Smooth muscle cell (in vitro differentiated cells): ENCODE data around the gene INO80. TPM values are rescaled to one million over a fixed set of nuclear protein-coding genes. Genes with fewer than 3 reads are reported as not detected.
A peak's percentile ranks its signal among the peaks of the same experiment; 100 is the strongest.

Experiments
- DNase-seq: peaks from one replicate; lab custom pipeline; 2025; ENCODE audit not compliant: unreplicated experiment; lab: John Stamatoyannopoulos, UW
- H2AFZ ChIP-seq: fragments of 200-600 bp; sonication (generic); 2 replicates; pipeline ENCODE4 v1.6.0; 2016; ENCODE audit warnings: antibody characterized with exemption, low read depth, mild to moderate bottlenecking
- H3F3A ChIP-seq: fragments of 200-600 bp; sonication (generic); 2 replicates; pipeline ENCODE4 v1.6.0; 2017; ENCODE audit warnings: antibody characterized with exemption, low read depth
- H3K27ac ChIP-seq: fragments of 200-600 bp; sonication (generic); 2 replicates; pipeline ENCODE4 v1.5.1; 2016; ENCODE audit warnings: low read depth, mild to moderate bottlenecking
- H3K27me3 ChIP-seq: fragments of 200-600 bp; sonication (generic); 2 replicates; pipeline ENCODE4 v1.6.1; 2016; ENCODE audit warnings: low read depth, mild to moderate bottlenecking
- H3K36me3 ChIP-seq: fragments of 200-600 bp; sonication (generic); 2 replicates; pipeline ENCODE4 v1.5.1; 2016; ENCODE audit warnings: low read depth
- H3K4me1 ChIP-seq: fragments of 200-600 bp; sonication (generic); 2 replicates; pipeline ENCODE4 v1.5.1; 2016; ENCODE audit warnings: low read depth
- H3K4me2 ChIP-seq: fragments of 200-600 bp; sonication (generic); 2 replicates; pipeline ENCODE4 v1.6.0; 2016; ENCODE audit warnings: mild to moderate bottlenecking
- H3K4me3 ChIP-seq: fragments of 200-600 bp; sonication (generic); 2 replicates; pipeline ENCODE4 v1.5.1; 2016; ENCODE audit warnings: mild to moderate bottlenecking
- H3K79me2 ChIP-seq: fragments of 200-600 bp; sonication (generic); 2 replicates; pipeline ENCODE4 v1.6.0; 2016; ENCODE audit warnings: low read depth, mild to moderate bottlenecking
- H3K9ac ChIP-seq: fragments of 200-600 bp; sonication (generic); 2 replicates; pipeline ENCODE4 v1.6.0; 2016; ENCODE audit warnings: low read depth
- H3K9me3 ChIP-seq: fragments of 200-600 bp; sonication (generic); replicated peaks from 2 replicates; pipeline ENCODE4 v1.5.1; 2016; ENCODE audit warnings: low read depth
- H4K20me1 ChIP-seq: fragments of 200-600 bp; sonication (generic); 2 replicates; pipeline ENCODE4 v1.6.0; 2016; ENCODE audit warnings: low read depth
- WGBS: methylation state at CpG from one replicate; pipeline ENCODE4 v1.1.7; 2016; ENCODE audit warnings: low lambda C conversion rate; 5-methylcytosine and 5-hydroxymethylcytosine counted together
- polyA plus RNA-seq: library from polyadenylated mRNA; unstranded; fragments of >200 nt; fragmentation: Nextera tagmentation; extraction: Ambion mirVana; gene quantifications from 2 replicates; pipeline ENCODE4 v1.2.1, GENCODE V29; 2016
- total RNA-seq: library from RNA; depleted of rRNA; stranded (reverse); fragments of >200 nt; gene quantifications from 2 replicates; pipeline ENCODE4 v1.2.3, GENCODE V29; 2014
- TF ChIP-seq, protein P1 (sequence below): fragments of 200-600 bp; sonication (generic); IDR thresholded peaks from 2 replicates; pipeline ENCODE4 v1.5.1; 2017; ENCODE audit warnings: borderline replicate concordance, mild to moderate bottlenecking, antibody characterized with exemption; ENCODE audit not compliant: insufficient read depth, poor library complexity, severe bottlenecking

INO80 gene, protein sequence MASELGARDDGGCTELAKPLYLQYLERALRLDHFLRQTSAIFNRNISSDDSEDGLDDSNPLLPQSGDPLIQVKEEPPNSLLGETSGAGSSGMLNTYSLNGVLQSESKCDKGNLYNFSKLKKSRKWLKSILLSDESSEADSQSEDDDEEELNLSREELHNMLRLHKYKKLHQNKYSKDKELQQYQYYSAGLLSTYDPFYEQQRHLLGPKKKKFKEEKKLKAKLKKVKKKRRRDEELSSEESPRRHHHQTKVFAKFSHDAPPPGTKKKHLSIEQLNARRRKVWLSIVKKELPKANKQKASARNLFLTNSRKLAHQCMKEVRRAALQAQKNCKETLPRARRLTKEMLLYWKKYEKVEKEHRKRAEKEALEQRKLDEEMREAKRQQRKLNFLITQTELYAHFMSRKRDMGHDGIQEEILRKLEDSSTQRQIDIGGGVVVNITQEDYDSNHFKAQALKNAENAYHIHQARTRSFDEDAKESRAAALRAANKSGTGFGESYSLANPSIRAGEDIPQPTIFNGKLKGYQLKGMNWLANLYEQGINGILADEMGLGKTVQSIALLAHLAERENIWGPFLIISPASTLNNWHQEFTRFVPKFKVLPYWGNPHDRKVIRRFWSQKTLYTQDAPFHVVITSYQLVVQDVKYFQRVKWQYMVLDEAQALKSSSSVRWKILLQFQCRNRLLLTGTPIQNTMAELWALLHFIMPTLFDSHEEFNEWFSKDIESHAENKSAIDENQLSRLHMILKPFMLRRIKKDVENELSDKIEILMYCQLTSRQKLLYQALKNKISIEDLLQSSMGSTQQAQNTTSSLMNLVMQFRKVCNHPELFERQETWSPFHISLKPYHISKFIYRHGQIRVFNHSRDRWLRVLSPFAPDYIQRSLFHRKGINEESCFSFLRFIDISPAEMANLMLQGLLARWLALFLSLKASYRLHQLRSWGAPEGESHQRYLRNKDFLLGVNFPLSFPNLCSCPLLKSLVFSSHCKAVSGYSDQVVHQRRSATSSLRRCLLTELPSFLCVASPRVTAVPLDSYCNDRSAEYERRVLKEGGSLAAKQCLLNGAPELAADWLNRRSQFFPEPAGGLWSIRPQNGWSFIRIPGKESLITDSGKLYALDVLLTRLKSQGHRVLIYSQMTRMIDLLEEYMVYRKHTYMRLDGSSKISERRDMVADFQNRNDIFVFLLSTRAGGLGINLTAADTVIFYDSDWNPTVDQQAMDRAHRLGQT (N-terminal part only)
- 8.3 and 21.7 TPM in 2 replicates for total RNA-seq
- polyA plus RNA-seq: 3.1 and 4.4 TPM in 2 replicates

DNA sequence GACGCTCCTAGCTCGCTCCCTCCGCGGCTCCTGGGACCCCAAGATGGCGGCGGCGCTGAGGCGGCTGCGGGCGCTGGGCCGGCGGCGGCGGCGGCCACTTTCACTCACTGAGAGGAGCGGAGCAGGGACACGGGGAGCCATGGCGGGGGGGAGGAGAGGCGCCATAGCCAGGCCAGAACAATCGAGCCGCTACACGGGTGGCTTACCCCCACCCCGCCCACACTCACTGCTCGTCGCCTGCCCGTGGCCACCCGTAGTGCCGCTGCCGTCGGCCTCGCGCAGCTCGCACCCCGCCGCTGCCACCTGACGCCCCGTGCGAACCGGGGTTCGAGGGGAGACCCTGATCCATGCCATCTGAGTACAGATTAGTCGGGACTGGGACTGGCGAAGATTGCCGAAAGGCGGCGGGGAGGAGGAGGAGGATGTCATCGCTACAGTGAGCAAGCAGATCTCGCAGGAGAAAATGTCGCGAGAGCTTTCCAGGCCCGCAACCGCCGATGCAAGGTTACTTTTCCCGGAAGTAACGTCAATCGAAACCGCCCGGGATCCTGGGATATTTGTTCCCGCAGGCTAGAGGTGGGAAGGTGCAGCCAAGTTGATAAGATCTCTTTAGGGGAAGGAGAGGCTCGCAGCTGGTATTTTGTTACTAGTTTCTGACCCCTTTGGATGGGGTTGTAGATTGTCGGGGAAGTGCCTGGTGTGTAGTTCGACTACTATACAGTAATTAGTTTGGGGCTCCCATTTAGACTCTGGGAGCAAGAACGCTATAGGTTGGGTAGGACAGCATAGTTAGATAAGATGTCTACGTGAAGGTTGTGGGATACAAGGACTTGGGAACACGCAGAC is at the start of gene INO80:
Gene INO80, minus strand, starts transcription at position 165 of the 846 bp plus-strand sequence. CDS start 19,970 bp downstream, outside the sequence.
- Histone ChIP-seq H3K4me3 (peak within 1 kb of the TSS; percentile 94), H4K20me1 (peaks cover 15% of the 10 kb centered on the region), H3K79me2 (peaks cover 45% of the 10 kb centered on the region), H3K27me3 (no peaks in the 10 kb centered on the region), H3K4me2 (peak within 1 kb of the TSS; percentile 94), H3K9ac (peak within 1 kb of the TSS; percentile 100), H3F3A (no peaks in the 10 kb centered on the region), H3K4me1 (peaks cover 7% of the 10 kb centered on the region), H3K9me3 (no peaks in the 10 kb centered on the region), H3K36me3 (no peaks in the 10 kb centered on the region), H3K27ac (peak within 1 kb of the TSS; percentile 99), H2AFZ (peak within 1 kb of the TSS; percentile 95)
- peak; percentile 96 for DNase-seq
- TF ChIP-seq, protein P1, sequence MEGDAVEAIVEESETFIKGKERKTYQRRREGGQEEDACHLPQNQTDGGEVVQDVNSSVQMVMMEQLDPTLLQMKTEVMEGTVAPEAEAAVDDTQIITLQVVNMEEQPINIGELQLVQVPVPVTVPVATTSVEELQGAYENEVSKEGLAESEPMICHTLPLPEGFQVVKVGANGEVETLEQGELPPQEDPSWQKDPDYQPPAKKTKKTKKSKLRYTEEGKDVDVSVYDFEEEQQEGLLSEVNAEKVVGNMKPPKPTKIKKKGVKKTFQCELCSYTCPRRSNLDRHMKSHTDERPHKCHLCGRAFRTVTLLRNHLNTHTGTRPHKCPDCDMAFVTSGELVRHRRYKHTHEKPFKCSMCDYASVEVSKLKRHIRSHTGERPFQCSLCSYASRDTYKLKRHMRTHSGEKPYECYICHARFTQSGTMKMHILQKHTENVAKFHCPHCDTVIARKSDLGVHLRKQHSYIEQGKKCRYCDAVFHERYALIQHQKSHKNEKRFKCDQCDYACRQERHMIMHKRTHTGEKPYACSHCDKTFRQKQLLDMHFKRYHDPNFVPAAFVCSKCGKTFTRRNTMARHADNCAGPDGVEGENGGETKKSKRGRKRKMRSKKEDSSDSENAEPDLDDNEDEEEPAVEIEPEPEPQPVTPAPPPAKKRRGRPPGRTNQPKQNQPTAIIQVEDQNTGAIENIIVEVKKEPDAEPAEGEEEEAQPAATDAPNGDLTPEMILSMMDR: no peak
- WGBS: 1% methylated on average over 55 of the region's 64 CpGs

DNA sequence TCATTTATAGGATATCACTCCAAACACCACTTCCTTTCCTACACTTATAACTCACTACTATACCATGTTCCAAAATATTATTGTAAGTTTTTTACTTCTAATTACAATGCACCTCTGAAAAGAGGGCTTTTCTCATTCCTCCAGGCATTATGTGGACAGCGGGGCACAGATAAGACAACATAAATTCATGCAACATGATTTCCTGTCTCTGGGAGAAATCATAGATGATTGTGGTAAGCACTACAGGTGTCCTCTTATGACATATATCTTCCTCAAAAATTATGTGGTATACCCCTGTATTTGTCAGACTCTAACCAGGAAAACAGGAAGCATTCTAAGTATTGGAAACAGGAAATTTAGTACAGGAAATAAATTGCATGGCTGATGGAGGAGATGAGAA is 45.7 kb upstream of the INO80 start:
- Histone ChIP-seq H3K9me3 (no peaks in the 10 kb centered on the region), H3K4me1 (no peaks in the 10 kb centered on the region), H3K4me2 (no peak overlapping the region), H3K36me3 (no peaks in the 10 kb centered on the region), H3K27ac (no peak overlapping the region), H3F3A (no peaks in the 10 kb centered on the region), H3K27me3 (no peaks in the 10 kb centered on the region), H2AFZ (peak overlapping the region; percentile 54), H3K4me3 (no peak overlapping the region), H3K9ac (no peak overlapping the region), H3K79me2 (no peaks in the 10 kb centered on the region), H4K20me1 (no peaks in the 10 kb centered on the region)
- 96% methylated on average over 1 of the region's 1 CpG for WGBS
- TF ChIP-seq, protein P1: no peak
- DNase-seq: no peak

DNA sequence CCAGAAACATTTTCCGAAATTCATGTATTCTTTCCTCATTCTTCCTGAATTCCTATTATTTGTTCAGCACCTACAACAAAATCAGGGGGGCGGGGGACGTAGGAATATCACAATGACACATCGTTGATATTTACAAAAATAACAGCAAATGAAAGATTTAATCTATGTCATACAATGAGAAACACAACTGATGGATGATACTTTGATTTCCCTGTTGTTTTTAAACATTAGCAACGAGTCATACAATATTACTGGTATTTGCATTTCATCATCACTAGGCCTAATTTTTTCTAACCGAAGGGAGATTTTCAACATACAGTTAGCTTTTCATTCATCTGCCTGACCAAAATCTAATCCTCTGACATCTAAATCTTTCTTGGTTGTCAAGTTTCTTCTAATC is 45.3 kb upstream of the INO80 start:
- Histone ChIP-seq H3K79me2 (no peaks in the 10 kb centered on the region), H3K9ac (no peak overlapping the region), H3K36me3 (no peaks in the 10 kb centered on the region), H3K4me3 (no peak overlapping the region), H4K20me1 (no peaks in the 10 kb centered on the region), H3K27ac (no peak overlapping the region), H3K9me3 (no peaks in the 10 kb centered on the region), H3K4me1 (no peaks in the 10 kb centered on the region), H3F3A (no peaks in the 10 kb centered on the region), H3K27me3 (no peaks in the 10 kb centered on the region), H2AFZ (peak overlapping the region; percentile 54), H3K4me2 (no peak overlapping the region)
- TF ChIP-seq, protein P1: no peak
- 88% methylated on average over 6 of the region's 6 CpGs for WGBS
- DNase-seq: no peak
